ENCODE measurements around the gene PDE1C.
"Not testable (repeated sequence)": the region's sequence is repeated elsewhere in the genome, so short reads cannot be mapped to it uniquely, and the experiment has no call there.

The PDE1C gene

DNA sequence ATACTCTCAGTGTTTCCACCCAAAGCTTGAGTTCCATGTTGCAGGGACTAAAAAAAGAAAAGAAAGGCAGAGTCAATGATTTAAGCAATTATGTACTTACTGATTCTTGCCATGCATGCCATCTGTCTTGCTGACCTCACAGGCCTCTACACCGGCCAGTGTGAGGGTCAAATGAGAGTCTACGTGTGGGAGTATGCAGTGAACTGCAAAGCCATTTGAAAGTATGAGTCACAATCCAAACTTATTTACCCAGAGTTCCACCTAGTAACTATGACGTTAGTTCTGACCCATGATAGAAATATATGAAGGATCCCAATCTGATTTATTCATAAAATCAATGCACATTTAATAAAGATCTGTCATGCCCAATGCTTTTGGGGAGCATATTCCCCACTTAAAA, 26.5 kb downstream of the PDE1C start:
- no peak for ATAC-seq
- no peak for DNase-seq

DNA sequence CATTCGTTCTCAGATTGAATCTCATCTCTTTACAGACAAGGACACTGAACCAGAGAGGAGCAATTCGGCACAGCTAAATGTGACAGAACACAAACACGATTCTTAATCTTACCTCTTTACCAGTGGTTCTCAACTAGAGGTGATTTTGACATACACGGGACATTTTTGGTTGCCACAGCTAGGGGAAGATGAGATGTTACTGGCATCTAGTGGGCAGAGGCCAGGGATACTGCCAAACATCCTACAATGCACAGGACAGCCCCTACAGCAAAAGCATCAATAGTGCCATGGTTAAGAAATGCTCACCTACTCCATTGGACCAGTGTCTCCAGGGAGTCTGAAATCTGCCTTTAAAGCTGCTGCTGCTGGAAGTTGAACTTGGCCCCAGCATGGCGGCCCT, 27.3 kb downstream of the PDE1C start:
- ATAC-seq (no peak), DNase-seq (no peak)

DNA sequence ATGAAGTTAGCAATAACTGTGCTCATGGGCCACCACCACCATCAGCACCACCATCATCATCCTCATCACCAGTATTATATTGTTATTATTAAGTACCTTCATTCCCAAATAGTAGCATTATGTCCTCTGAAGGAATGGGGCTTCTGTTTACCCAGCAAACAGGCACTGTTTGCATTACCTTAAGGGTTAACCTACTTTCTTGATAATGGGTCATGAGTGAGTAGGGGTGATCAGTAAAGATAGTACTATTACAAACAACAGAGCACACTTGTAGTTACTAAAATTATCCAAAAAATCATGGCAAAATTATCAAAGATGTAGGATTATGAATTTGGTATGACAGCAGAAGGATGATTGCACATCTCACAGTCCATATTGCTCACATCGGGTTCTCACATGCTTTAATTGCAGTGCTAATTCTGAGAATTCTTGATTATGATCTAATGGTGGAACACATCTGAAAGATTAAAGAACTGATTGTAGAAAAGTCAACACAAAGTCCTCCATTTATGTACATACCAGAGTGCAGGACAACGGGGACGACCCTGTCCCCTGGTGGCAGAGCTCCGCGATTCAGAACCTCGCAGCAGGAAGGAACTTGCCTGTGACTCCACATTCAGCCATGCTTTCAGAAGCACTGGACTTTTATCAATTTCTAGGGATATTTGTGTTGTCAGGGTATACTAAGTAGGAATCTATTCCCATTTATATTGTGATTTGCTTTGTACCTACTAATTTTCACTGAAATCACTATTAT, 31.0 kb downstream of the PDE1C start:
- DNase-seq (no peak), ATAC-seq (no peak)

DNA sequence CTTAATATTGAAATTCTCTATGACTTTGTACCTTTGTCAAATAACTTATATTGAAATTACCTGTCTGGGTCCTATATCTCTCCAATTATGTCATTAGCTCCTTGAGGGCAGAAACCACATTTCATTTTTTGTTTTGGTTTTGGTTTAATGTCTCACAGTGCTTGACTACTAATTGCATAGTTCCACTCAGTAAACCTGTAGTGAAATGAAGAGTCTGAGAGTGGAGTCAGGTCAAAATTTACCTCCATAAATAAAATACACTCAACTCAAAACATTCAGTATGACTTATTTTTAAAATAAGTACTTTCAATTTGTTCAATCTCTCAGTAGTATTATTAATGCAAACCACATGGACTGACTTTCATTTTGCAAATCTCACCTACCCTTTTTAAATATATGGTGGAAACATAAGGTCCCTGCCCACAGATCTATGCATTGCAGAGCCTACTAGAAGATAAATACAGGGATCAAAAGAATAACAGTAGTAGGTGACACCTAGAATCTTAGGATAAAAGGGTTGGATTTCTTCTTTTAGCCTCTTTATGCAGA, 32.5 kb downstream of the PDE1C start:
- ATAC-seq (no peak), DNase-seq (no peak)

DNA sequence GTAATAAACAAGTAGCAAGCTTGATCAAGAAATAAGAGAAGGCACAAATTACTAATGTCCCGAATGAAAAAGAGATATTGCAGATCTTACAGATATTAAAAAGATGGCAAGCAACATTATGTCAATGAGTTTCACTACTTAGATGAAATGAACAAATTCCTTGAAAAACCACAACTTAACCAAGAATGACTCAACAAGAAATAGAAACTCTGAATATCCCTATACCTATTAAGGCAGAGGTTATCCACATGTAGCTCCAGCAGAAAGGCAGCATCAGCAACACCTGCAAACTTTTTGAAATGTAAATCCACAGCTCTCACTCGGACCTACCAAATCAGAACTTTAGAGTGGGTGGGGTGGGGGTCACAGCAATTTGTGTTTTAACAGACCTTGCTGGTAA, 33.6 kb downstream of the PDE1C start:
- ATAC-seq (no peak), DNase-seq (no peak)

DNA sequence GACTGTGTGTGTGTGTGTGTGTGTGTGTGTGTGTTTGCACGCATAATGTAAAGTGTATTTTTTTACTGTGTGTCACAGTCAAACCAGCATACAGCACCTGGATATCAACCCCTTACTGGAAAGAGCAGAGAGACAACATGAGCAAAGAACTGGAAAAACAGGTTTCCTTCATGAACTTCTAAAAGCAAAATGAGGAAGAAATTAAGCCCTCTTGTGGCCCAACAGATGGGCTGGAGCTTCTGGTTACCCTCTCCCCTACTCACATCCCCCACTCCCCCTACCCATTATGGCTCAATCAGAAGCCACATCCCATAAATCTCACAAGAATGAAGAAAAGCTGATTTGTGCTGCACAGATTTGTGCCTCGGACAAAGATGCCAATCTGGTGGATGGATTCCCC, 36.2 kb downstream of the PDE1C start:
- ATAC-seq (no peak), DNase-seq (no peak)

DNA sequence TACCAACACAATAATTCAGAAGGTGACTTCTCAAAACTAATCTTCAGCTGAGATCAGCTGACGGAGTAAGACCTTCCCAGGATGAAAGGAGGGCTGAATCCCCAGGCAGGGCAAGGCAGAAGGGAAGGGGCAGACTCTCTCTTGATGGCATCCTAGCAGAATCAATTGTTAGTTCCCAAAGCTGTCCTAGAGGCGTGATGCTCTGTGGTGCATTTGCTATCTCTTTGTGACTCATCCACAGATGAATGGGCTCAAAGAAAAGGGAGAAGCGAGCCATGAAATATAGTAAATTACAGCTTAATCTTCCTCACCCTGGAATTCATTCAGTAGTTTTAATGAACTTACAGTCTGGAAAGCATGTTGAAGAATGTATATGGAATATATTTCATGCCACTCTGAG, 37.2 kb downstream of the PDE1C start:
- ATAC-seq (no peak), DNase-seq (no peak)

DNA sequence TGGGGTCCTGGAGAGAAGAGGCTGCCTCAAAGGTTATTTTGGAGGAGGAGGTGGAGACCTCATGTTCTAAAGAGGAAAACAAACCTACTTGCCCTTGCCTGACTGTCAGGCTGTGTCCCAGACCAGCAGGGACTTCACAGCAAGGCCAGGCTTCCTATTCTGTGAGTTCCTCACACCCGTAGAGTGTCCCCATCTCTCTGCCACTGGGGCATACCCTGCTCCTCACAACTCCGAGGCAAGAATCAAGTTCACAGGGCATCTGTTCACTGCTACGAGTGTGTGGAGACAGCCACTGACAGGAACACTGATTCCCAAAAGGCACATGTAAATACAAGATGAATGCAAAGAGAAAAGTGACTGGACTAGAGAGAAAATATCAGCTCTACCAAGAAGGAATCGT, 38.0 kb downstream of the PDE1C start:
- DNase-seq = no peak
- ATAC-seq = no peak

DNA sequence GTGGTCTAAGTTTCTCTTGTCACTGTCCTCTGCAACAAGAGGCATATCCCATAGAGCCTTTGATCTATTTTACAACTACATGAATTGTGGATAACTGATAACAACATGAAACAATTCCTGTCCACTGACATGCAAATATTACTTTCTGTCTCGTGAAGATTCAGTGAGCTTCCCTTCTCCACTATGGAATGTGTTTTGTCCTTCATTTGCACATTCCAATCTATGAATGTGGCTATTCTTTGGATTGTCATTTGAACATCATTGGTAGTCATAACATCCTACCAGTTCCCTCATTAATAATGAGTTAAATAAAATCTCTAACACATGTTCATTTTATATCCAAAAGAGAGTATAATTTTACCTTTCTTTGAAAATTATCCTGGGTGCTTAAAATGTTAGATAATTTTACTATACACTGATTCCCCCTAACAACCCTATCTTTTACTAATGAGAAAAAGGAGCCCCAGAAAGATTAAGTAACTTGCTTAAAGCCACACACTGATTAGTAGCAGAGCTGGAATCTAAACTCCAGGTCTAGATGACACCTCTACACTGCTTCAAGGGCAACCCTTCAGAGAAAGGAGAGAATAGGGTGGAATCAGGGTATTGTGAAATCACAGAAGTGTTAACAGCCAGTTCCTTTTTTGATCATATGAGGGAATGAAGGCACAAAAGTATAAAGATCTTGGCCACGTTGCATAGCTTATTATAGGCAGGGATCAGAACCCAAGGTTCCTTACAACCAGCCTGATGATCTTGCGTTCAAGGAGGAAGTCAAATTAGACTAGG, 39.1 kb downstream of the PDE1C start:
- no peak for DNase-seq
- no peak for ATAC-seq

DNA sequence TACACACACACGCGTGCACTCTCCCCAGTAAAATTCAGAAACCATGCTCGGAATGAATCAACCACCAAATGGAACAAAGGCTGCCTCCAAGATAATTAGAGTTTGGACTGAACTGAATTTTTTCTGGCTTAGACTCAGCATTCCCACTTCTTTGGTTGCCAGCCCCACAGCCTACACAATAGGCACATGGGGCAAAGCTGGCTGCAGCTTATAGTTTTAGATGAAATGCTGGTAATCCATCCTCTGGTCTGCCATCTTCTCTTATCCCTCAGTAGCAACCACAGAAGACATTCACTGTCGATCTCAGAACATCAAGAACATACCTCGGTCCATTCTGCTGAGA, 44.2 kb downstream of the PDE1C start:
- no peak for ATAC-seq
- DNase-seq = no peak

DNA sequence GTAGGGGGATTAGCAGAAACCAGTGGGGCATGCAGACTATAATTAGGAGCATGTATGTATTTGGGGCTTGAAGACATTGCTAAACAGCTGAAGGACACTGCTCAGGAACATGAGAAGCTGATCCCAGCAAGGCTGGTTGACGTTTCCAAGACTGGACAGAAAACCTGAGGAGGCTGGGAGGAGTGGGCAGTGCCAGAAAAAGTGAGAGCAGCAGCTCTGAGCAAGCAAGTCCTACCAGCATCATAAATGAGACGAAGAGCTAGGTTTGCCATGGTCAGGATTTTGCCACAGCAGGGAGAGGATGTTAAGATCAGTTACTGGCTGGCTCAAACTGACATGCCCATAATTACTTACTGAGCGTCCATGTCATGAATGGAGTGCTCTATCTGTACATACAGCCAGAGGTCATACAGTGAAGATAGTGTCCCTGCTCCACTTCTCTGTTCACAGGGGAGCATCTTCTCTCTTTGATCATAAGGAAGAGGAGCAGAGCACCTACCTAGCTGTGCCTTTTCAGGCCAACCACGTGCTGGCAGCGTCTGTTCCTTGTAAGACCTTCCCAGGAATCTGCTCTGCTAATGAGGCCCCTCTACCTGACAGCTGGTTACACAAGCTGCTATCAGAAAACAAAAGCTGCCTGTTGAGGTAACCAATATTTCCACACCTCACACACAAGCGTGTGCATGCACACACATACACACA, 44.7 kb downstream of the PDE1C start:
- DNase-seq (no peak), ATAC-seq (no peak)

DNA sequence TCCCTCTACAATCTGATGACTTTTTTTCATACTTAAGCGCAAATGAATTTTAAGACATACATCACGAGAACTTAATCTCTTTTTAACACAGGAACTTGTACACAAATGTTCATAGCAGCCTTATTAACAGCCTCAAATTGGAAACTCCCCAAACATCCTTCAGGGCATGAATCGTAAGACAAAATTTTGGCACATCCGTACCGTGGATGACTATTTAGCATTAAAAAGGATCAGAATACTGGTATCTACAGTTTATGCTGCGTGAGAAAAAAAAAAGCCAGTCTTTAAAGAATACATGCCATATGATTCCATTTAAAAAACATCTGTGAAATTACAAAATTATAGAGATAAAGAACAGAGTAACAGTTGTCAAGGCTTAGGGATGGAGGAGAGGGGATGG, 46.8 kb downstream of the PDE1C start:
- ATAC-seq (no peak), DNase-seq (no peak)

DNA sequence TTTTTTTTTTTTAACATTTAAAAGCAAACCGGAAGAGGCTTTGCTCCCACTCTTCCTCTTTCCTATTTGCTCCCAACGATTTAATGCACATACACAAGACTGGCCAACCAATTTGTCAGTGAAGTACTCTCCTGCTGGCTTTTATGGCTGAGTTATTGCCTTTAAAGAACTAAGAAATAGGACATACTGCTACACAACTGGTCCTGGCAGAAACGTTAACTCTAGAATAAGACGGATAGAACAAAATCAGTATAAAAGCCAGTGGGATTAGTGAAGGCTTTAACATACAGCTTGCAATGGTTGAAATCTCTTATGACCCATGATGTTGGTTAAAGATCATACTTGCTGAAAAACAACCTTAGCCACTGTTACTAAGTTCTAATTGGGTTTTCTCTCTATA, 47.2 kb downstream of the PDE1C start:
- DNase-seq = no peak

DNA sequence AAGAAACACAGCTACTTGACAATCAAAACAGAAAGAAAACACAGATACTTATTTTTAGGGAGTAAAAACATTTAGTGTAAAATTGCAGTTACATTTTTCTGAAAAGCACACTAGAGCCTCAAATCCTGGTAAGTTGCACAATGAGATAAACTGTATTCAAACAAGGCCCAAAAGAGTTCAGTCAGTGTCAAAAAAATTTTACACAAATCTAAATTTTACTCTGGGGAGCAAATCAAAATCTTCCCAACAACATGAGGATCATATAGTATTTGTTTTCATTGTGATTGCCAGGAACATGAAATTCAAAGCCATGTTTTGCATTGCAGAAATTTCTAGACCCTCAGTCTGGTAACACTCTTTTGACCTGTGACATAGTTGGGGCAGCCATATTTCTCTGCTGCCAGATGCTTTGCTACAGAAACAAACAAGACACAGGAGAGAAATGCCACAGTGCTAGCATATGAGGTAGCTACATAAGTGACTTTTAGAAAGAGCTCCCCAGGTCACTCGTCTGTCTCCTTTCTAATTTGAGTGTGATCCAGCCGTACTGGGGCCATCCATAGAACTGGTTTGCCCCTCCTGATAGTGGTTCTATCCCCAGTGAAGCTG, 49.6 kb downstream of the PDE1C start:
- DNase-seq = no peak
- ATAC-seq = no peak

More for the DNA sequence above, 47.2 kb downstream of the PDE1C start:
- no peak for ATAC-seq

DNA sequence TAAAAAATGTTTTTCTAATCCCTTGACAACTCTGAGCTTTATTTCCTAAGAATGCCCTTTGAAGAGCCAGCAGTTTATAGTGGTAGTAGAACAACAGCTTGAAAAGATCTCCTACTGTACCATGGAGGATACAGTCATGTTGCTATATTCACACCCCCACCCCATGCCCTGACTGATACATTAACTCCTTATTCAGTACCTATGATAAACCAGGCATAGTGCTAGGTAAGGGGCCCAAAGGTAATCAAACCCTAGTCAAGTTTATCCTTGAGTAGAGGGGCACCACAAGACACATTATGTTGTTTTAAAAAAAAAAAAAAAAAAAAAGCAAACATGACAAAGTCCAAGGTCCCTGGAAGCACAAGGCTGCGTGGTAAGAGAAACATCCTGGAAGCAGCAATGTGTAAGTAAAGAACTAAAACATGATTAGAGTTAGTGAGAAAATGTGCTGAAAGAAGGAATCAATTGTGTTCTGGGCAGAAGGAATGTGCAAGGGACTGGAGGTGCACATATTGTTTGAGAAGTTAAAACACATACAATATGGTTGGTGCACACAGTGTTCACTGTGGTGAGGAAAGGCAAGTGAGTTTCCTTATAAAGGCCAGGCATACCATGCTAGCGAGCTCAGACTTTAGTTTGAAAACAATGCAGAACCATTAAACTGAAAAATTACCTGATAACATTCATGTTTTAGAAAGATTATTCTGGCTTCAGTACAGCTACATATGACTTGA, 51.2 kb downstream of the PDE1C start:
- ATAC-seq (no peak), DNase-seq (no peak)

DNA sequence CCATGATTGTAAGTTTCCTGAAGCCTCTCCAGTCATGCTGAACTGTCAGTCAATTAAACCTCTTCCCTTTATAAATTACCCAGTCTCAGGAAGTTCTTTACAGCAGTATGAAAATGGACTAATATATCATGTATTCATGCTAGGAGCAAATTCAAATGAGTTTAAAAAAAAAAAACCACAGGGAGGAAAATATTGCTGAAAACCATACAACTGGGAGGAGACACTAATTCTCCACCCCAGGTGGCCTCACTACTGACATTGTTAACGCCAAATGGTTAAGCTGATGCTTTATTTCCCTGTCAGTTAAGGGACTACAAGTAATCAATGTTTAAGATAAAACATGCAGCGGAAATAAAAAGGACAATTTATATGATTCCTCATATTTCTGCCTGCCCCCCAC, 55.1 kb downstream of the PDE1C start:
- DNase-seq (no peak), ATAC-seq (no peak)

DNA sequence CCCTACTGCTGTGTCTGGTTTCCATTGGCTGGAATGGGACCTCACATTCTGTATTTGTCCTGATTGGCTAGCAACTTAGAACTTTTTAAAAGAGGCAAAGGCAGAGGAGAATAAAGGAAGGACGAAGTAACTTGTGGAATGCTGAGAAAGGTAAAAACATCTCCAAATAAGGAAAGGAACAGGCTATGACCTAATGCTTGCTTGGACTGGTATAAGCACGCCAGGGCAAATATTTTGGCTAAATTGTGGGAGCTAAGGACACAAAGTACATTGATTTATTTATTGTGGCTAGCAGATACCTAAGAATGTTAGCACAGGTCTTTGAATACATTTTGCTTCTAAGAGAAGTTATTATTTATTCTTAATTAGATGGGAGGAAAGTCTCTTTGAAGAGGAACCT, 56.7 kb downstream of the PDE1C start:
- not testable (repeated sequence) for DNase-seq, ATAC-seq

DNA sequence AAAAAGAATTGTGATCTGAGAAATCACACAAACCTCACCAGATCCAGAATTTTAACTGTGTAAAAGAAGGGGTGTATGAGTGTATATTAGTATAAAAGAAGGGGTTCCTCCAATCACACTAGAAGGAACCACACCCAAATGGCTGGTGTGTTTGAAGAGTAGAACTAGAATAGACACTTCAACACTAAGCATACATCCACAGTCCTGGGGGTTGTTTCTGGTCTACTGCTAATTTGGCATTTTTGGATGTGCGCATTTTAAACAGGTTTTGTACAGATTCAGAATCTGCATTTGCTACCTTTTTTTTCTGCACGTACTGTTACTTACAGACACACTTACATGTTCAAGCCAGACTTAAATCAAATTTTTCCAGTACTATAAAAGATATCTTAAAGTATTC, 64.6 kb downstream of the PDE1C start:
- ATAC-seq (no peak), DNase-seq (no peak)

DNA sequence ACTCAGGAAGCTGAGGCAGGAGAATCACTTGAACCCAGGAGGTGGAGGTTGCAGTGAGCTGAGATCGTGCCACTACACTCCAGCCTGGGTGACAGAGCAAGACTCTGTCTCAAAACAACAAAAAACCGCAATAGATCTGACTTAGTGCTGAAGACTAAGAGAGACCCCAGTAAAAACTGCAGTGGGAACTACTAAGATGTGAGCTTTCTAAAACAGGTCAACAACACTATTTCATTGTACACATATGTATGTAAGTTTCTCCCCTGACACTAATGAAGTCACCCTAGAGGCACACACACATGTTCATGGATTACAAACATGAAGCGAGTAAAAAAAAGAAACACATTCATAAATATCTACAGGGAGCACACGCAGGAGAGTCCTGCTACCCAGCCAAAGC, 68.3 kb downstream of the PDE1C start:
- ATAC-seq (no peak), DNase-seq (no peak)

DNA sequence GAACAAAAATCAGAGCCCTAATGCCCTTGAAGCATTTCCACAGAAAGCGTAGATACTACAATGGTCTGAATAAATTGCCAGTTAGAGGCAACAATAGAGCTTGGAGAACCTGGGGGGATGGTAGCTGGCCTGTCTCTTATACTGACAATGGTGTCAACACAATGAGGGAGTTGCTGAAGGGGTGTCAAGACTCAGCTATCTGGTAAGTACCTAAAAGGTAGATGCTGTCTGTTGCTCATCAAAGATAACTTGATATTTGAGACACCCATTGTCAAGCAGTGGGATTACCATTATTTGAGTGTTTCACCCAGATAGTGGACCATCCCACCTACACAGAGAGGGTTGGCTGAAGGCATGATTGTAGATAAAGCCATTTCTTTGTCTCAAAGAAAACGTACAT, 72.8 kb downstream of the PDE1C start:
- no peak for ATAC-seq

DNA sequence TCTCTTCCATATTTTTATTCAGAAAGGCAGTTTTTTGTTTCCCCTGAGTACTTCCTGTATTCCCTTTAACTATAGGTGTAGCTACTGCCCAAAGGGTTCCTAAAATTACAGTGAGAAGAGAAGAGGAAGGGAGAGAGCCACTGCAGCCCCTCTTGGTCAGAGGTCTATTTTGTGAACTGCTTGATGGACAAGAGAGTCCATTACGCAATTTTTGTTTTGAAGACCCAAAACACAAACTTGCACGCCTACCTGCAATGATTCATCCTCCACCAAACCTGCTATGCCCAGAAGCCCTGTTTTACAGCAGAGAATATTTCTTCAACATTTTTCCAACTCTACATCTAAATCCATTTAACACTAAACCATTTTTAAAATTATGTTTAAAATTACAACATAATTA, 75.1 kb downstream of the PDE1C start:
- ATAC-seq = no peak
- no peak for DNase-seq

More for the DNA sequence above, 72.8 kb downstream of the PDE1C start:
- DNase-seq = no peak

DNA sequence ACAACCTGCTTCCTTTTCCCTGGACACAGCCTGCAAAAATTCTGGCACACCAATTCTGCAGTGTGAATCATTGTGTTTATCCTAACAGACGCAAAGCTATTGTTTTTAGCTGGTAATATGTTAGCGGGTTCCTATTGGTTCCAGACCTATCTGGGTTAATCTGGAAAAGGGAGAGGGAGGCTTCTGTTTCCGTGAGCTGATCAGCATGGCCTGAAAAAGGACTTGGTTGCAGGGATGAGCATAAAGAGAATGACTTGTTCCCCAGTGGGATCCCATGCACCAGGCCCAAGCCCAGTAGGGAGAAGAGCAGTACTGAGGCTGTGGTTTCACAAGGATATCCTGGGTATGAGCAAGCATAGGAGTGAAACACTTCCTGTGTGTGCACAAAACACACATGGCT, 78.4 kb downstream of the PDE1C start:
- no peak for ATAC-seq
- no peak for DNase-seq
